HepG2 (cell line): Measurements from ENCODE around the gene PIEZO2. TPM values are rescaled to one million over a fixed set of nuclear protein-coding genes. Genes with fewer than 3 reads are reported as not detected.

Source experiments
- BCL6 ChIP-seq: IDR thresholded peaks from 2 replicates; pipeline ENCODE4 v1.6.1; 2016; ENCODE audit warnings: missing genetic modification reagents, missing compliant biosample characterization
- DR1 ChIP-seq: sonication (generic); formaldehyde crosslinking; IDR thresholded peaks from 2 replicates; pipeline ENCODE4 v1.8.0; 2021; ENCODE audit warnings: mild to moderate bottlenecking, missing genetic modification reagents, inconsistent platforms
- ELF4 ChIP-seq: sonication (generic); formaldehyde crosslinking; IDR thresholded peaks from 2 replicates; pipeline ENCODE4 v1.5.0; 2020; ENCODE audit warnings: missing genetic modification reagents, mild to moderate bottlenecking, moderate library complexity, borderline replicate concordance
- MAFK ChIP-seq, 2 experiments: IDR thresholded peaks in 1 of 2; conservative IDR thresholded peaks in 1 of 2; 2 replicates each; pipeline ENCODE4 v1.6.1; 2011; ENCODE audit warnings: improper control_type of control experiment in 2 of 2, low read length in 2 of 2
- NFIC ChIP-seq: IDR thresholded peaks from 2 replicates; pipeline ENCODE4 v1.6.1; 2012; ENCODE audit warnings: mild to moderate bottlenecking, low read length, inconsistent platforms
- RBM22 ChIP-seq: fragments of 200-400 bp; formaldehyde crosslinking; optimal IDR thresholded peaks from 2 replicates; pipeline ENCODE3; 2017; ENCODE audit warnings: mild to moderate bottlenecking, low read length, moderate library complexity
- SAFB2 ChIP-seq: sonication (generic); formaldehyde crosslinking; IDR thresholded peaks from 2 replicates; pipeline ENCODE4 v1.5.1; 2020; ENCODE audit warnings: missing genetic modification reagents, low read depth, mild to moderate bottlenecking, borderline replicate concordance
- SOX13 ChIP-seq, 3 experiments: fragments of 450-650 bp in 1 of 3; sonication (generic) in 1 of 3; formaldehyde crosslinking in 1 of 3; IDR thresholded peaks in 2 of 3; conservative IDR thresholded peaks in 1 of 3; 2 replicates each; pipeline versions ENCODE4 v1.5.0 to v1.6.1; 2016 to 2020; ENCODE audit warnings: antibody characterized with exemption in 1 of 3, mild to moderate bottlenecking in 1 of 3, missing compliant biosample characterization in 1 of 3, missing genetic modification reagents in 1 of 3, moderate library complexity in 1 of 3
- TARDBP ChIP-seq: sonication (generic); formaldehyde crosslinking; IDR thresholded peaks from 2 replicates; pipeline ENCODE4 v1.8.0; 2022; ENCODE audit warnings: mild to moderate bottlenecking, missing genetic modification reagents
- THYN1 ChIP-seq: sonication (generic); formaldehyde crosslinking; IDR thresholded peaks from 2 replicates; pipeline ENCODE4 v1.8.1; 2023; ENCODE audit warnings: low read depth, mild to moderate bottlenecking, moderate library complexity, missing genetic modification reagents, borderline replicate concordance
- ZKSCAN1 ChIP-seq: fragments of 150-350 bp; IDR thresholded peaks from 2 replicates; pipeline ENCODE4 v1.6.1; 2014; ENCODE audit warnings: low read length
- ZNF17 ChIP-seq: sonication (generic); formaldehyde crosslinking; IDR thresholded peaks from 2 replicates; pipeline ENCODE4 v1.5.0; 2020; ENCODE audit warnings: mild to moderate bottlenecking, missing genetic modification reagents
- ZNF451 ChIP-seq: sonication (generic); formaldehyde crosslinking; IDR thresholded peaks from 2 replicates; pipeline ENCODE4 v1.5.0; 2020; ENCODE audit warnings: mild to moderate bottlenecking, missing genetic modification reagents
- ZNF577 ChIP-seq: sonication (generic); formaldehyde crosslinking; IDR thresholded peaks from 2 replicates; pipeline ENCODE4 v1.4.0; 2020; ENCODE audit warnings: mild to moderate bottlenecking, low read depth, missing genetic modification reagents, borderline replicate concordance
- ZNF644 ChIP-seq: IDR thresholded peaks from 2 replicates; pipeline ENCODE4 v1.6.1; 2016; ENCODE audit warnings: low read depth
- ZNF670 ChIP-seq: sonication (generic); formaldehyde crosslinking; IDR thresholded peaks from 2 replicates; pipeline ENCODE4 v1.8.0; 2022; ENCODE audit warnings: mild to moderate bottlenecking, missing genetic modification reagents, borderline replicate concordance
- polyA plus RNA-seq, 8 experiments: library from polyadenylated mRNA; depleted of rRNA in 3 of 8; stranded (reverse) in 7 of 8; unstranded in 1 of 8; fragments of >200 nt; fragmentation: Illumina TruSeq in 4 of 8; extraction: Trizol in 4 of 8; gene quantifications; 2 replicates each; pipeline versions ENCODE4 v1.2.1 to v1.2.3, GENCODE V29; 2011 to 2016; ENCODE audit warnings: low read depth in 4 of 8, missing spikeins in 1 of 8, mixed read lengths in 1 of 8; ENCODE audit not compliant: insufficient read depth in 1 of 8
- total RNA-seq, 5 experiments: library from RNA; depleted of rRNA; stranded (reverse); fragments of >200 nt; fragmentation: Illumina TruSeq; extraction: Trizol; gene quantifications; 2 replicates each; pipeline ENCODE4 v1.2.3, GENCODE V29; 2016; ENCODE audit warnings: low read depth in 1 of 5
- TF ChIP-seq, protein P1 (sequence below): fragments of 450-650 bp; IDR thresholded peaks from 2 replicates; pipeline ENCODE4 v1.6.1; 2017
- TF ChIP-seq, protein P2 (sequence below): sonication (generic); formaldehyde crosslinking; IDR thresholded peaks from 2 replicates; pipeline ENCODE4 v1.5.0; 2020; ENCODE audit warnings: missing genetic modification reagents, mild to moderate bottlenecking, borderline replicate concordance
- TF ChIP-seq, protein P3 (sequence below): IDR thresholded peaks from 2 replicates; pipeline ENCODE4 v1.6.1; 2012; ENCODE audit warnings: low read depth, low read length, improper control_type of control experiment
- TF ChIP-seq, protein P4 (sequence below): sonication (generic); formaldehyde crosslinking; IDR thresholded peaks from 2 replicates; pipeline ENCODE4 v1.5.0; 2020; ENCODE audit warnings: mild to moderate bottlenecking, missing genetic modification reagents
- TF ChIP-seq, protein P5 (sequence below): sonication (generic); formaldehyde crosslinking; conservative IDR thresholded peaks from 2 replicates; pipeline ENCODE4 v1.4.0; 2020; ENCODE audit warnings: missing genetic modification reagents

Gene PIEZO2
- total and polyA plus RNA-seq, 2 of the 13 experiments (the other 11 are each of a cell fraction or from before 2014, with no cell fraction given) = 15.2 to 27.2 TPM

DNA sequence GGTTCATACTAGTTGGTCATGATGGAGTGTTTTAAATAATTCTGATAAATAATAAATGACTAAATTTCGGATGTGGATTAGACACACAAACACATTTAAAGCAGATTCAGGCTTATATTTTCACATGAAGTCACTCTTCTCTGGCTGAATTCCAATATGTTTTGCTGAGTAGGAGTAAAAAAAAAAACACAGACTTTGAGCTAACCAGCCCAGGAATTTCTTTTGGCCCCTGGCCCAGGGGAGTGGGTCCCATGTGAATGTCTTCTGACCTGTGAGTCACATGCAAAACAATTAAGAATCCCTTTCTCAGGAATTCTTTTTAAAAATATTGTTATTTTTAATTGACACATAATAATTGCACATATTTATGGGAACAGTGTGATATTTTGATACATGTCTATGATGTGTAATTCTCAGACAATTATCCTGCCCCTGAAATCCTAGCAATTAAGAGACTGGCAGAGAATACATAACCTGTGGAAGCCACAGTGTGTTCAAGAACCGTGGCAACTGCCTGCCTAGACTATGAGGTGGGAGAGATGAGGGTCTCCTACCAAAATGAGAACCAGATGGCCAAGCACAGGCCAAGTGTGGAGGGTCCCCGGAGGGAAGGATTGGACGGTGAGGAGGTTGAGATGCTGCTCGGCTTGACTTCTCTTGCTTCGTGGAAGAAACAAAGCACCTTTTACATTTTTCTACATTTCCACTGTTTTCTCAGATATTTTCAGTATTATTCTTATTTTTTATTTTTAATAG is 236.4 kb downstream of the PIEZO2 start (continued):
- TF ChIP-seq, protein P1, sequence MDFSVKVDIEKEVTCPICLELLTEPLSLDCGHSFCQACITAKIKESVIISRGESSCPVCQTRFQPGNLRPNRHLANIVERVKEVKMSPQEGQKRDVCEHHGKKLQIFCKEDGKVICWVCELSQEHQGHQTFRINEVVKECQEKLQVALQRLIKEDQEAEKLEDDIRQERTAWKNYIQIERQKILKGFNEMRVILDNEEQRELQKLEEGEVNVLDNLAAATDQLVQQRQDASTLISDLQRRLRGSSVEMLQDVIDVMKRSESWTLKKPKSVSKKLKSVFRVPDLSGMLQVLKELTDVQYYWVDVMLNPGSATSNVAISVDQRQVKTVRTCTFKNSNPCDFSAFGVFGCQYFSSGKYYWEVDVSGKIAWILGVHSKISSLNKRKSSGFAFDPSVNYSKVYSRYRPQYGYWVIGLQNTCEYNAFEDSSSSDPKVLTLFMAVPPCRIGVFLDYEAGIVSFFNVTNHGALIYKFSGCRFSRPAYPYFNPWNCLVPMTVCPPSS = no peak
- TF ChIP-seq MAFK (conservative IDR thresholded peaks at IDR 0.05 in 1 of 2, IDR thresholded peaks at IDR 0.05 in 1 of 2; ENCODE audit: low read length in 2 of 2) = peak; percentile 92 to 94
- TF ChIP-seq ZNF577 (CRISPR knock-in tag) = no peak
- TF ChIP-seq ZNF644 (CRISPR knock-in tag) = no peak
- TF ChIP-seq, protein P2, sequence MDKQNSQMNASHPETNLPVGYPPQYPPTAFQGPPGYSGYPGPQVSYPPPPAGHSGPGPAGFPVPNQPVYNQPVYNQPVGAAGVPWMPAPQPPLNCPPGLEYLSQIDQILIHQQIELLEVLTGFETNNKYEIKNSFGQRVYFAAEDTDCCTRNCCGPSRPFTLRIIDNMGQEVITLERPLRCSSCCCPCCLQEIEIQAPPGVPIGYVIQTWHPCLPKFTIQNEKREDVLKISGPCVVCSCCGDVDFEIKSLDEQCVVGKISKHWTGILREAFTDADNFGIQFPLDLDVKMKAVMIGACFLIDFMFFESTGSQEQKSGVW (CRISPR knock-in tag) = no peak
- peak; percentile 67; the same call in 1 of the 2 replicates for TF ChIP-seq NFIC
- no peak for TF ChIP-seq DR1
- no peak for TF ChIP-seq THYN1 (CRISPR knock-in tag)
- TF ChIP-seq, protein P3, sequence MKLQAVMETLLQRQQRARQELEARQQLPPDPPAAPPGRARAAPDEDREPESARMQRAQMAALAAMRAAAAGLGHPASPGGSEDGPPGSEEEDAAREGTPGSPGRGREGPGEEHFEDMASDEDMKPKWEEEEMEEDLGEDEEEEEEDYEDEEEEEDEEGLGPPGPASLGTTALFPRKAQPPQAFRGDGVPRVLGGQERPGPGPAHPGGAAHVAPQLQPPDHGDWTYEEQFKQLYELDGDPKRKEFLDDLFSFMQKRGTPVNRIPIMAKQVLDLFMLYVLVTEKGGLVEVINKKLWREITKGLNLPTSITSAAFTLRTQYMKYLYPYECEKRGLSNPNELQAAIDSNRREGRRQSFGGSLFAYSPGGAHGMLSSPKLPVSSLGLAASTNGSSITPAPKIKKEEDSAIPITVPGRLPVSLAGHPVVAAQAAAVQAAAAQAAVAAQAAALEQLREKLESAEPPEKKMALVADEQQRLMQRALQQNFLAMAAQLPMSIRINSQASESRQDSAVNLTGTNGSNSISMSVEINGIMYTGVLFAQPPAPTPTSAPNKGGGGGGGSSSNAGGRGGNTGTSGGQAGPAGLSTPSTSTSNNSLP = no peak
- TF ChIP-seq ZNF17 (CRISPR knock-in tag) = no peak
- no peak for TF ChIP-seq ELF4 (CRISPR knock-in tag)
- TF ChIP-seq, protein P4, sequence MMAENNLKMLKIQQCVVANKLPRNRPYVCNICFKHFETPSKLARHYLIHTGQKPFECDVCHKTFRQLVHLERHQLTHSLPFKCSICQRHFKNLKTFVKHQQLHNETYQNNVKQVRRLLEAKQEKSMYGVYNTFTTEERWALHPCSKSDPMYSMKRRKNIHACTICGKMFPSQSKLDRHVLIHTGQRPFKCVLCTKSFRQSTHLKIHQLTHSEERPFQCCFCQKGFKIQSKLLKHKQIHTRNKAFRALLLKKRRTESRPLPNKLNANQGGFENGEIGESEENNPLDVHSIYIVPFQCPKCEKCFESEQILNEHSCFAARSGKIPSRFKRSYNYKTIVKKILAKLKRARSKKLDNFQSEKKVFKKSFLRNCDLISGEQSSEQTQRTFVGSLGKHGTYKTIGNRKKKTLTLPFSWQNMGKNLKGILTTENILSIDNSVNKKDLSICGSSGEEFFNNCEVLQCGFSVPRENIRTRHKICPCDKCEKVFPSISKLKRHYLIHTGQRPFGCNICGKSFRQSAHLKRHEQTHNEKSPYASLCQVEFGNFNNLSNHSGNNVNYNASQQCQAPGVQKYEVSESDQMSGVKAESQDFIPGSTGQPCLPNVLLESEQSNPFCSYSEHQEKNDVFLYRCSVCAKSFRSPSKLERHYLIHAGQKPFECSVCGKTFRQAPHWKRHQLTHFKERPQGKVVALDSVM = no peak
- no peak for TF ChIP-seq ZNF451 (CRISPR knock-in tag)
- TF ChIP-seq BCL6 (CRISPR knock-in tag) = 0 out of 2 replicates have a peak, but pooled peaks have one; percentile 13
- TF ChIP-seq, protein P5, sequence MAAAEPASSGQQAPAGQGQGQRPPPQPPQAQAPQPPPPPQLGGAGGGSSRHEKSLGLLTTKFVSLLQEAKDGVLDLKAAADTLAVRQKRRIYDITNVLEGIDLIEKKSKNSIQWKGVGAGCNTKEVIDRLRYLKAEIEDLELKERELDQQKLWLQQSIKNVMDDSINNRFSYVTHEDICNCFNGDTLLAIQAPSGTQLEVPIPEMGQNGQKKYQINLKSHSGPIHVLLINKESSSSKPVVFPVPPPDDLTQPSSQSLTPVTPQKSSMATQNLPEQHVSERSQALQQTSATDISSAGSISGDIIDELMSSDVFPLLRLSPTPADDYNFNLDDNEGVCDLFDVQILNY (CRISPR knock-in tag) = no peak
- no peak for TF ChIP-seq ZNF670 (CRISPR knock-in tag)
- no peak for TF ChIP-seq ZKSCAN1
- TF ChIP-seq TARDBP = no peak
- TF ChIP-seq SOX13 (IDR thresholded peaks at IDR 0.05) = no peak
- TF ChIP-seq SOX13 (CRISPR knock-in tag; conservative IDR thresholded peaks at IDR 0.05 in 1 of 2, IDR thresholded peaks at IDR 0.05 in 1 of 2) = peak in 1 of 2 experiments; percentile 51; a peak in 1 of 4 replicates
- no peak for TF ChIP-seq SAFB2 (CRISPR knock-in tag)
- TF ChIP-seq RBM22 = no peak
